HG02840 (cell line): ENCODE results near the gene LMTK2.

Experiments
- ATAC-seq: cut with Tn5 transposase; IDR thresholded peaks from one replicate; pipeline ENCODE4 v1.9.1; 2021; ENCODE audit warnings: mild to moderate bottlenecking, moderate library complexity, moderate number of reproducible peaks; ENCODE audit not compliant: unreplicated experiment, low FRiP score

LMTK2 gene

GRCh38 chr7:98199131-98199530 lies 92.5 kb downstream of the LMTK2 start:
- ATAC-seq, result no peak

GRCh38 chr7:98200364-98200763 lies 93.7 kb downstream of the LMTK2 start:
- ATAC-seq, result peak; percentile 42

DNA sequence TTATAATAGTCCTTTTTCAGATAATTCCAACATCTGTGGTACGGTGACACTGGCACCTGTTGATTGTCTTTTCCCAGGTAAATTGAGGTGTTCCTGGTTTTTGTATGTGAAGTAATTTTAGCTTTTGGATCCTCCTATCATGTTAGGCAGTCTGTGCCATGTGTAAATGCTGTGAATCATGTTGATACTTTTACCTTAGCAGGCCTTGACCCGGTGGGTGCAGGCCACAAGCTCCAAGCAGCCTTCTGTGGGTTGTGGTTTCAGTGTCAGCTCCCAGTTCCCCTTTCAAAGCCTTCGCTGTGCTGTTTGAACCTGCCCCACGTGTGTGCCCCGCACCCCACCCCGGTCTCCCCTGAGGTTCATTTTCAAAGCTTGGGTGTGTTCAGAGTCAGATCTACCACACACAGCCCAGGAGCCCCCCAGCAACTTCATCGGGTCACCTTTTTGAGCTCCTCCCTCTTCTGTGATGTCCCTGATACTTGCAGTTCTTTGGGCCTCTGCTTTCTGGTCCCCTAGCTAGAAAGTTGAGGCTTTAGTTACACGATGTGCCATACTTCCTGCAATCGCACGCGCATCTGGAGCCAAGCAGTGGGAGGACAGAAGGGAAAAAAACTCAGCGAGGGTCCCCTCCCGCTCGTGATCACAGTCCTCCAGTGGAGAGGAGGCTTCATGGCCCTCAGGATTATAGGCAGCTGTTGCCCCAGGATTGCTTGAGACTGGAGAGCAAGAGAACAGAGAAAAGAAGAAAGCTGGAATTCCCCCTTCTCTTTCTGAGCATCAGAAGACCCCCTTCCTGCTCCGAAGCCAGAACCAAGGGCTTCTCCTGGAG lies 95.9 kb downstream of the LMTK2 start:
- peak; percentile 92 for ATAC-seq

DNA sequence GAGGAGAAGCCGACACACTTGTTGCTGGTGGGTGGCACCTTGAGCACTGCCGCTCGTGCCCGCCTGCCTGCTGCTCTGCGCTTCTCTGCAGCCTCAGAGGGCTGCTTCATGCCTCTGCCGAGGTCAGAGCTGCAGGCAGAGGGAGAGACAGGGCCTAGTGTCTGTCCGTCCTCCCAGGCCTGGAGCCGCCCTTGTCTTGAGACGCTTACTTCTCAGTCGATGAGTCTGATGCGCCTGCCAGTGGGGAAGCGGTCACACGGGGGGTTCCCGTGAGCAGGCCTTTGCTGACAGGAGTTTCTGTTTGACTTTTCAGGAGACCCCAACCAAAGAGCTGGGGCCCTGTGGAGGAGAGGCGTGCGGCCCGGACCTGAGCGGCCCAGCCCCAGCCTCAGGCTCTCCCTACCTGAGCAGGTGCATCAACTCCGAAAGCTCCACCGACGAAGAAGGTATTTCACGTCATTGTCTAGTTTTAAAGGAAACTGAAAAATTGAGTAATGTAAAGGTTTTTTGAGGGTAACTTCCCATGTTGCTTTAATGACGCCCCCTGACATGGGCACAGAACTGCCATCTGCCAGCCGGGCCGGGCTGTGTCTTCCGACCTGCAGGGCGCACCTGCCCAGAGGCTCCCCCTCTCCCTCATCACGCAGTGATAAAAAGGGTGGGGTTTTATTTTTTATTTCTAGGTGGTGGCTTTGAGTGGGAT lies 96.8 kb downstream of the LMTK2 start:
- peak; percentile 39 for ATAC-seq

GRCh38 chr7:98203964-98204605 lies 97.4 kb downstream of the LMTK2 start:
- no peak for ATAC-seq

GRCh38 chr7:98204670-98205069 lies 98.0 kb downstream of the LMTK2 start:
- ATAC-seq, result no peak

DNA sequence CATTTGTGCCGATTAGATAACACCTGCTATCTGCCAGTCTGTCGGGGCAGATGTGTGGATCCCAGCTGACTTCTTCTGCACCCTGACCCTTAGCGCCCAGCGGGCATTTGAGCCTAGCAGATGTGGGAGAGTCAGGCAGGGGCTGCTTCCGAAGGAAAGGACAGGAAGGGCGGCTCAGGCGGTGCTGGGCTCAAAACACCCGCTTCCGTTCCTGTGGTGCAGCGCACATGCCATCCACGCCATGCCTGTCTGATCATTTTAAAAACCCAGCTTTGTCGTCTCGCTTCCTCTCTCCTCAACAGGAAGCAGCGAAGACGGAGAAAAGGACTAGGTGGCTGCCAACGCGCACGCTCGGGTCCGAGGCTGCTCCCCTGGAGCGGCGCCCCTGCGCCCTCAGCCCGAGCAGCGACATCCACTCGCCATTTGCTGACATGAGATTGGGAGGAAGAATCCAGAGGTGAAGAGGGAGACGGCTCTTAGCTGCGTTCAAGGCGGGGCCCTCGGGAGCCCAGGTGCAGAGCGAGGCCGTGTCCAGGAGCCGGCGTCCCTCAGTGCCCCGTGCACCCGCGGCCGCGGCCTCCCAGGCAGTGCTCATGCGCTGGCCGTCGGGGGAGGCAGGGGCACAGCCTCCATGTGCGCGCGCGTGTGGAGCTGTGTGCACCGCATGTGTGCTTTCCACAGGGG lies 98.6 kb downstream of the LMTK2 start:
- no peak for ATAC-seq

GRCh38 chr7:98206451-98207330 lies 100.0 kb downstream of the LMTK2 start:
- ATAC-seq, result no peak

DNA sequence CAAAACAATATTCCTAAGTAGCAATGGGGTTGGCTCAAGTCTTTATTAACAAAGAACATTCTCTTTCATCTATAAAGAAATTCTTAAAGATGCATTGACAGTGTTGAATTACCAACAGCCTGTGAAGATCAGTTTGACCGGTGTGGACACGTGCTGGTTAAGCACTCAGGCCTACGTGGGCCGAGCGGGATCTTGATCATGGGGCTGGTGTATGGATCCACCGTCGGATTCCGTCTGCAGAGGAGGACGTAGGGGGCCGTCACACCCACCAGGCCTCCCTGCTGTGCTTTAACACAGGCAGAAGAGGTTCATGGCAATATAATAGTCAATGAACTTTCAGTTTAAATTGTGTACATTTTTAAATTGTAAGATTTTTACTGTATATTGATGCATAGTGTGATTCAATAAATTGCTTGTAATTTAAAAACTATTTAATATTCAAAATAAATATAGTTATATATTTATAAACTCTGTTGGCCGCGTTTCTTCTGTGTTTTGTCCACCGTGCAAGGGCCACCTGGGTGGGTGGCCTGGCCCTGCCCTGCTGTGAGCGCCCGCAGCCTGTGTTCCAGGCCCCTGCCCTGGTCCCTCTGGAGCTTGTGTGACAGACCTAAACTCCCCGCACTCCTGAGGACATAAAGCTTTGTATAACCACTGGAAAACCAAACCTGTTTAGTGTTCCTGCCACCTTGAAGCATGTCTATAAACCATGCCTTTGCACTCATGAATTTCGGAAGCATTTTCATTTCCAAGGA lies 102.7 kb downstream of the LMTK2 start:
- no peak for ATAC-seq

GRCh38 chr7:98210513-98211220 lies 104.0 kb downstream of the LMTK2 start:
- no peak for ATAC-seq

GRCh38 chr7:98211221-98211675 lies 104.6 kb downstream of the LMTK2 start, which contains the start of gene BHLHA15:
Gene BHLHA15, plus strand, starts transcription at chr7:98211439. Its CDS starts 871 bp downstream, at chr7:98212310.
- ATAC-seq, result no peak

GRCh38 chr7:98211676-98212531 lies 105.2 kb downstream of the LMTK2 start:
- ATAC-seq, result no peak

DNA sequence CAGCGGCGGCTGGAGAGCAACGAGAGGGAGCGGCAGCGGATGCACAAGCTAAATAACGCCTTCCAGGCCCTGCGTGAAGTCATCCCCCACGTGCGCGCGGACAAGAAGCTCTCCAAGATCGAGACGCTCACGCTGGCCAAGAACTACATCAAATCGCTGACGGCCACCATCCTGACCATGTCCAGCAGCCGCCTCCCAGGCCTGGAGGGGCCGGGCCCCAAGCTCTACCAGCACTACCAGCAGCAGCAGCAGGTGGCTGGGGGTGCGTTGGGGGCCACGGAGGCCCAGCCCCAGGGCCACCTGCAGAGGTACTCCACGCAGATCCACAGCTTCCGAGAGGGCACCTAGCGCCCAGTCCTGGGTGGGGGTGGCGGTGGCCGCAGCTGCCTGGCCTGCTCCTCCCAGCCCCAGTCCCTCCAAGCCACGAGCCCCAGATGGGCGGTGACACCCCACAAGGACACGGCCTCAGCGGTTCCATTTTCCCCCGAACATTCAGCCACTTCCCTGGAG lies 105.9 kb downstream of the LMTK2 start:
- ATAC-seq, result no peak

GRCh38 chr7:98213296-98213887 lies 106.7 kb downstream of the LMTK2 start:
- no peak for ATAC-seq

DNA sequence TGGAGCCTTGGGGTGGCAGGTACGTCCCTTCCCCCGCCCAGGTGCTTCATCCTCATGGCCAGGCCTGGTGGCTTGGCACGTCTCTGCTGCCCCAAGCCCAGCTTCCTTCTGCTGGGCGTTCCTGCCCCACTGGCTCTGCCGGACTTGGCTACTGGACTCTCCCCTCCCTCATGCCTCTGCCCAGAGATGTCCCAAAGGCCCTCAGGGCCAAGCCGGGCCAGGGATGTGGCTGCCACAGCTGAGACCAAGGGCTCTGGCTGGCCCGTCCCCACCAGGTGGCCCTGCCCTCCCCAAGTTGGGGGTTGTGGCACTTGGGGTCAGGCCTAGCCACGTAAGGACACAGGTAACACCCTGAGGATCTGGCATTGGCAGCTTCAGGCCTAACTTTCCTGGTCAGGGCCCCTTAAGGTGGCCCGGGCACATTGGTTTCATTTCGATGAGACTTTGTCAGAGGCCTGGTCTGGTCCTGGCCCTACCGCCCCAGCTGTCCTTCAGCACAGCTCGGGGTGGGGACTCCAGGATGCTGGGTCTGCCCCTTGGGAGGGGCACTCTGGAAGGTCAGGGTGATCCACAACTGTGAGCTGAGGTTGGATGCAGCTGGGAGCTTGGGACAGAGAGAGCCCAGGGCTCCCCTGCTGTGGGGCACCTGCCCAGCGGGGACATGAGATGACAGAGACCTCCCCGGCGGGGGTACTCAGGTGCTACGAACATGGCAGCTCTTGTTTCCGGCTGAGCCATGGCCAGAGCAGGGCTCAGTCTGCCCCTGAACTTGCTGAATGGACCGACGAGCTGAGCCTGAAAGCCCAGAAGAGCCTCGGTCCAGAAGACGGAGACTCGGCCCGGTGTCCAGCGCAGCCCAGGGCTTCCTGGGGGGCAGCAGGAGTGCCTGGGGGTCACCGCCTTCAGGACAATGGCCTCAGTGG lies 107.5 kb downstream of the LMTK2 start:
- ATAC-seq, result no peak

GRCh38 chr7:98214811-98215321 lies 108.2 kb downstream of the LMTK2 start:
- no peak for ATAC-seq
